Measurements from ENCODE around the gene PDZD8. TPM values are rescaled to one million over a fixed set of nuclear protein-coding genes. Genes with fewer than 3 reads are reported as not detected.

The PDZD8 gene
- total RNA-seq, 1 donor from 2014 or later = 20.1 TPM

DNA sequence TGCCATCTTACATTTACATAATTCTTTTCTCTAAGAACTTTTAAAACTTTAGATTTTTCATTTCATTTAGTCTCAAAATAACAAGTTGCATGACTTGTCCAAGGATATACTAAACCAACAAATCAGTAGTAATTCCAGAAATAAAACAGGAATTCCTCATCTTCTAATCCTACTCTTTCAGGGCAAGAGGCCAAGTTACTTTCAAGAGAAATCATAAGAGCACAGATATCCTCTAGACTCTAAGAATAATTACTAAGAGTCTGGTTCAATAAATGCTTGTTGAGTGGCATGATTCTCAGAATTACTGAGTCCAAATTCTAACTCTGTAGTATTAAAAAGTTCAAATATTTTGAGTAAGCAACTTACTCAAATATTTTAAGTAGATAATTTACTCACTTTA, 12.9 kb downstream of the PDZD8 start:
- H3K27me3 Mint-ChIP-seq (ENCODE audit: insufficient read depth, low read depth) = no peaks in the 10 kb centered on the region
- TF ChIP-seq EZH2 (IDR thresholded peaks at IDR 0.05) (no peak), EZH2phosphoT487 (IDR thresholded peaks at IDR 0.05) (no peak)
- TF ChIP-seq, protein P1, sequence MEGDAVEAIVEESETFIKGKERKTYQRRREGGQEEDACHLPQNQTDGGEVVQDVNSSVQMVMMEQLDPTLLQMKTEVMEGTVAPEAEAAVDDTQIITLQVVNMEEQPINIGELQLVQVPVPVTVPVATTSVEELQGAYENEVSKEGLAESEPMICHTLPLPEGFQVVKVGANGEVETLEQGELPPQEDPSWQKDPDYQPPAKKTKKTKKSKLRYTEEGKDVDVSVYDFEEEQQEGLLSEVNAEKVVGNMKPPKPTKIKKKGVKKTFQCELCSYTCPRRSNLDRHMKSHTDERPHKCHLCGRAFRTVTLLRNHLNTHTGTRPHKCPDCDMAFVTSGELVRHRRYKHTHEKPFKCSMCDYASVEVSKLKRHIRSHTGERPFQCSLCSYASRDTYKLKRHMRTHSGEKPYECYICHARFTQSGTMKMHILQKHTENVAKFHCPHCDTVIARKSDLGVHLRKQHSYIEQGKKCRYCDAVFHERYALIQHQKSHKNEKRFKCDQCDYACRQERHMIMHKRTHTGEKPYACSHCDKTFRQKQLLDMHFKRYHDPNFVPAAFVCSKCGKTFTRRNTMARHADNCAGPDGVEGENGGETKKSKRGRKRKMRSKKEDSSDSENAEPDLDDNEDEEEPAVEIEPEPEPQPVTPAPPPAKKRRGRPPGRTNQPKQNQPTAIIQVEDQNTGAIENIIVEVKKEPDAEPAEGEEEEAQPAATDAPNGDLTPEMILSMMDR (IDR thresholded peaks at IDR 0.05) = no peak
- no peaks in the 10 kb centered on the region for H3K9me3 ChIP-seq (ENCODE audit: low read depth)
- no peaks in the 10 kb centered on the region for H3F3A ChIP-seq (ENCODE audit: low read depth)
- no peak overlapping the region for H2AFZ ChIP-seq (replicated peaks)
- H3K4me2 ChIP-seq = no peak overlapping the region
- no peak overlapping the region for H3K4me3 ChIP-seq
- H3K4me1 Mint-ChIP-seq = peaks cover 6% of the 10 kb centered on the region
- no peaks in the 10 kb centered on the region for H3K36me3 ChIP-seq
- H3K4me3 Mint-ChIP-seq = no peak overlapping the region
- no peaks in the 10 kb centered on the region for H3K27me3 ChIP-seq
- H3K79me2 ChIP-seq (ENCODE audit: low read depth) = peaks cover 90% of the 10 kb centered on the region
- no peak for DNase-seq (ENCODE audit: low spot score)
- H3K4me1 ChIP-seq = no peaks in the 10 kb centered on the region
- peaks cover 37% of the 10 kb centered on the region for H4K20me1 ChIP-seq (ENCODE audit: low read depth)
- H3K27ac ChIP-seq = no peak overlapping the region
- no peaks in the 10 kb centered on the region for H3K9me3 Mint-ChIP-seq
- H3K27ac Mint-ChIP-seq = no peak overlapping the region
- no peak overlapping the region for H3K9ac ChIP-seq
- H3K36me3 Mint-ChIP-seq = peaks cover 1% of the 10 kb centered on the region

DNA sequence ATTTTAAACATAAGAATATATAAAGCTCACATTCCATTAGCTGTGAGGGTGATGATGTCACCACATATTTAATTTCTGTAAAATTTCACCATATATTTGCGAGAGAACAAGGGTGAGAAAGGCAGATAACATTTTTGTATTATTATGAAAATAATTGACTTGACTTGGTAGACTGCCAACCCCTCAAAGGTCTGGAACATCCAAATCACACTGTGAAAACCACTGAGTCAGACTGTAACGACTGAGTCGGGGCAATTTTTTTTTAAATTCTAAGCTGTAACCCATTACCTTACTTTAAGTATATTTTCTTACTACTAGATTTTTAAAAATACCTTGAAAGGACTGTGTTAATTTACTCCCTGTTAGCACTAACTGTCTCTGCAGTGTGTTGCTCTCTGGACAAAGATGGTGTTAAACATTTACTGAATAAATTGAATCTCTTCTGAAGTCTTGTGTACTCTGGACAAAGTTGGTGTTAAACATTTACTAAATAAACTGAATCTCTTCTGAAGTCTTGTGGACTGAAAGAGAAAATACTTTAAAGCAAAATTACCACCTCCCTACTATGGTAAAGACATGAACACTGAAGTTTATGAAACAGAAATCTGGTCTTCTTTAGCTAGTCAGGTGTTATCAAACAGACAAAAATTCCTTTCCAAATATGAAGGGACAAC, 14.1 kb downstream of the PDZD8 start:
- no peak overlapping the region for H3K27ac Mint-ChIP-seq
- Histone ChIP-seq H3K4me2 (no peak overlapping the region), H3K27me3 (no peaks in the 10 kb centered on the region), H3K36me3 (no peaks in the 10 kb centered on the region), H3F3A (ENCODE audit: low read depth) (no peaks in the 10 kb centered on the region), H3K9me3 (ENCODE audit: low read depth) (no peaks in the 10 kb centered on the region), H3K79me2 (ENCODE audit: low read depth) (peaks cover 90% of the 10 kb centered on the region), H3K27ac (no peak overlapping the region), H2AFZ (replicated peaks) (no peak overlapping the region), H3K4me3 (no peak overlapping the region), H3K9ac (no peak overlapping the region), H4K20me1 (ENCODE audit: low read depth) (peaks cover 26% of the 10 kb centered on the region), H3K4me1 (no peaks in the 10 kb centered on the region)
- no peaks in the 10 kb centered on the region for H3K27me3 Mint-ChIP-seq (ENCODE audit: insufficient read depth, low read depth)
- H3K4me1 Mint-ChIP-seq = peaks cover 6% of the 10 kb centered on the region
- DNase-seq (ENCODE audit: low spot score) = no peak
- no peak overlapping the region for H3K4me3 Mint-ChIP-seq
- TF ChIP-seq EZH2phosphoT487 (IDR thresholded peaks at IDR 0.05) = no peak
- no peak for TF ChIP-seq EZH2 (IDR thresholded peaks at IDR 0.05)
- TF ChIP-seq, protein P1 (IDR thresholded peaks at IDR 0.05) = no peak
- H3K36me3 Mint-ChIP-seq = peaks cover 1% of the 10 kb centered on the region
- no peaks in the 10 kb centered on the region for H3K9me3 Mint-ChIP-seq

- no peak overlapping the region for H3K4me3 ChIP-seq
- Mint-ChIP-seq H3K4me1 (peaks cover 6% of the 10 kb centered on the region), H3K36me3 (peaks cover 1% of the 10 kb centered on the region), H3K9me3 (no peaks in the 10 kb centered on the region), H3K27me3 (ENCODE audit: insufficient read depth, low read depth) (no peaks in the 10 kb centered on the region), H3K4me3 (no peak overlapping the region), H3K27ac (no peak overlapping the region)
- no peak overlapping the region for H3K9ac ChIP-seq
- H3K4me2 ChIP-seq = no peak overlapping the region
- DNase-seq (ENCODE audit: low spot score) = no peak
- H3K27ac ChIP-seq = no peak overlapping the region
- H3K79me2 ChIP-seq (ENCODE audit: low read depth) = peaks cover 90% of the 10 kb centered on the region
- TF ChIP-seq EZH2 (IDR thresholded peaks at IDR 0.05) = no peak
- TF ChIP-seq, protein P1 (IDR thresholded peaks at IDR 0.05) = no peak
- no peak for TF ChIP-seq EZH2phosphoT487 (IDR thresholded peaks at IDR 0.05)
- H3F3A ChIP-seq (ENCODE audit: low read depth) = no peaks in the 10 kb centered on the region
- no peak overlapping the region for H2AFZ ChIP-seq (replicated peaks)
- no peaks in the 10 kb centered on the region for H3K36me3 ChIP-seq
- H3K9me3 ChIP-seq (ENCODE audit: low read depth) = no peaks in the 10 kb centered on the region
- no peaks in the 10 kb centered on the region for H3K27me3 ChIP-seq
- H3K4me1 ChIP-seq = no peaks in the 10 kb centered on the region
- H4K20me1 ChIP-seq (ENCODE audit: low read depth) = peaks cover 28% of the 10 kb centered on the region
Observed at GRCh38 chr10:117360016-117360415, 15.2 kb downstream of the PDZD8 start.
